ENCODE data around the gene SPECC1L. TPM values are rescaled to one million over a fixed set of nuclear protein-coding genes. Genes with fewer than 3 reads are reported as not detected.

The SPECC1L gene
- total RNA-seq, 6 donors from 2014 or later, result 37.7 to 80.6 (median 62.3) TPM

- H3K36me3 ChIP-seq, result peaks cover 0 to 17% (median 4%) of the 10 kb centered on the region in 4 donors
- no peak overlapping the region for H3K4me3 ChIP-seq
- ATAC-seq (ENCODE audit: low FRiP score in 2 of 2), result peak; percentile 43 to 67
- H3K27ac ChIP-seq, result no peak overlapping the region
- TF ChIP-seq CTCF (IDR thresholded peaks at IDR 0.05) (peak; percentile 35 to 48 (median 41)), EP300 (IDR thresholded peaks at IDR 0.05) (no peak)
- no peaks in the 10 kb centered on the region for H3K4me1 ChIP-seq
- H3K27me3 ChIP-seq, result no peaks in the 10 kb centered on the region
- 62 to 69% methylated on average over 10 to 18 of the region's 18 CpGs for WGBS, 2 donors
- peak; percentile 58 to 60 for DNase-seq
- H3K9me3 ChIP-seq, result no peaks in the 10 kb centered on the region
Measured at GRCh38 chr22:24230911-24231656, 39.5 kb upstream of the SPECC1L start.

- no peaks in the 10 kb centered on the region for H3K4me1 ChIP-seq
- 92 to 100% methylated on average over 1 to 8 of the region's 9 CpGs for WGBS, 2 donors
- no peaks in the 10 kb centered on the region for H3K27me3 ChIP-seq
- peaks cover 0 to 12% (median 3%) of the 10 kb centered on the region in 4 donors for H3K36me3 ChIP-seq
- H3K27ac ChIP-seq, result no peak overlapping the region
- H3K4me3 ChIP-seq, result no peak overlapping the region
- H3K9me3 ChIP-seq, result no peaks in the 10 kb centered on the region
- ATAC-seq (ENCODE audit: low FRiP score in 2 of 2) (peak in 1 of 2 donors; percentile 9), DNase-seq (no peak)
- no peak for TF ChIP-seq CTCF (IDR thresholded peaks at IDR 0.05)
- TF ChIP-seq EP300 (IDR thresholded peaks at IDR 0.05), result no peak
- no peak for TF ChIP-seq POLR2AphosphoS5 (IDR thresholded peaks at IDR 0.05)
Measured at GRCh38 chr22:24231706-24232105, 38.9 kb upstream of the SPECC1L start.

DNA sequence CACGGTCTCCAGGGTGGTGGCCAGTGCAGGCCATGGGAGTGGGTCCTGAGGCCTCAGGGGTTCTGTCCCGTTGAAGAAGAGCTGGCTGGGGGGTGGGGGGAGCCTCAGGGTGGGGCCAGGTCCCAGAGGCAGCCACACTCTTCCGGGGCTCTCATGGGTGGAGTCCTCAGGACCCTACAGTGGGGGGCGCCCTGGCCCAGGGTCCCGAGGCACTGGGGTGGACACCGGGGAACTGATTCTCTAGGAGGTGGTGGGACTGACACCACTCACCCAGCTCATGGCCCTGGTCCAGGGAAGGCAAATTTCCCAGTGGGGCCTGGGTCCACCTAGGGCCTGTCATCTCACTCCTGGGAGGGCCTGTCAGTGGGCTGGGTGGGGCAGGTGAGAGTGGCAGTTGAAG, 38.5 kb upstream of the SPECC1L start:
- Histone ChIP-seq H3K9me3 (no peaks in the 10 kb centered on the region), H3K4me1 (no peaks in the 10 kb centered on the region), H3K4me3 (no peak overlapping the region), H3K36me3 (peaks cover 0 to 8% (median 3%) of the 10 kb centered on the region in 4 donors), H3K27ac (no peak overlapping the region), H3K27me3 (no peaks in the 10 kb centered on the region)
- peak in 1 of 2 donors; percentile 52 for DNase-seq
- 96% methylated on average over 4 of the region's 6 CpGs; no CpG with 5 or more reads in 1 of the 2 donors for WGBS, 2 donors
- peak; percentile 12 to 23 for ATAC-seq (ENCODE audit: low FRiP score in 2 of 2)
- TF ChIP-seq POLR2A (IDR thresholded peaks at IDR 0.05), result no peak
- TF ChIP-seq CTCF (IDR thresholded peaks at IDR 0.05), result no peak
- TF ChIP-seq EP300 (IDR thresholded peaks at IDR 0.05), result no peak
- no peak for TF ChIP-seq POLR2AphosphoS5 (IDR thresholded peaks at IDR 0.05)

- H3K4me1 ChIP-seq, result no peaks in the 10 kb centered on the region
- no peak overlapping the region for H3K27ac ChIP-seq
- DNase-seq (peak in 1 of 2 donors; percentile 69), ATAC-seq (ENCODE audit: low FRiP score in 2 of 2) (peak in 1 of 2 donors; percentile 13)
- H3K36me3 ChIP-seq, result peaks cover 0 to 7% (median 2%) of the 10 kb centered on the region in 4 donors
- TF ChIP-seq POLR2AphosphoS5 (IDR thresholded peaks at IDR 0.05) (no peak), EP300 (IDR thresholded peaks at IDR 0.05) (no peak)
- H3K4me3 ChIP-seq, result no peak overlapping the region
- 96% methylated on average over 15 of the region's 15 CpGs; no CpG with 5 or more reads in 1 of the 2 donors for WGBS, 2 donors
- no peaks in the 10 kb centered on the region for H3K27me3 ChIP-seq
- no peaks in the 10 kb centered on the region for H3K9me3 ChIP-seq
Measured at GRCh38 chr22:24232725-24233124, 37.9 kb upstream of the SPECC1L start.

DNA sequence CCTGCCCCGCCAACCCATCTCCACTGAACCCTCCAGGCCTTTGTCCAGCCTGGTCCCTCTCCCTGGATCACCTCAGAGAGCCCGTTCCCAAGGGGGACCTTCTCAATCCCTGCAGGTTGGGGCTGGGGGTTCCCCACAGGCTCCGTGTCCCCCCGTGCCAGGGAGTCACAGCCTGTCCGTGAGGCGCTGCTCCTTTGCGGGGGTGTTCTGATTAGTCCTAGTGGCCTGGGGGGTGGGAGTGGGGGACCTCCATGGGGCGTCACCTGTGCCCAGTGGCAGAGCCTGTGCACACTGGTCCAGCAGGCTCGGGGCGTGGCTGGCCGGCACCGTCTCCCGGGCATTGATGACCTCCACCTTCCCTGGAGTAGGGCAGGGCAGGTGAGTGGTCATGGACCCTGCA, 37.4 kb upstream of the SPECC1L start:
- H3K9me3 ChIP-seq, result no peaks in the 10 kb centered on the region
- DNase-seq (peak in 1 of 2 donors; percentile 69), ATAC-seq (ENCODE audit: low FRiP score in 2 of 2) (peak in 1 of 2 donors; percentile 19)
- no peak overlapping the region for H3K27ac ChIP-seq
- H3K27me3 ChIP-seq, result no peaks in the 10 kb centered on the region
- no peaks in the 10 kb centered on the region for H3K4me1 ChIP-seq
- H3K36me3 ChIP-seq, result peaks cover 0 to 7% (median 2%) of the 10 kb centered on the region in 4 donors
- 89 to 94% methylated on average over 5 to 13 of the region's 13 CpGs for WGBS, 2 donors
- TF ChIP-seq POLR2AphosphoS5 (IDR thresholded peaks at IDR 0.05), result no peak
- TF ChIP-seq EP300 (IDR thresholded peaks at IDR 0.05), result no peak
- TF ChIP-seq POLR2A (IDR thresholded peaks at IDR 0.05), result no peak
- TF ChIP-seq CTCF (IDR thresholded peaks at IDR 0.05), result no peak
- no peak overlapping the region for H3K4me3 ChIP-seq

All from upper lobe of left lung (tissue), 6 donors.